Inflammatory macrophage treated with lipopolysaccharide for 1 hour (primary cell): ENCODE results near the gene SLC28A3.
A peak's percentile ranks its signal among the peaks of the same experiment; 100 is the strongest.

ENCODE experiments used
- DNase-seq, 2 donors: peaks; one replicate each; pipeline ENCODE4 v3.0.0-alpha.2; 2020 to 2022

The SLC28A3 gene, protein sequence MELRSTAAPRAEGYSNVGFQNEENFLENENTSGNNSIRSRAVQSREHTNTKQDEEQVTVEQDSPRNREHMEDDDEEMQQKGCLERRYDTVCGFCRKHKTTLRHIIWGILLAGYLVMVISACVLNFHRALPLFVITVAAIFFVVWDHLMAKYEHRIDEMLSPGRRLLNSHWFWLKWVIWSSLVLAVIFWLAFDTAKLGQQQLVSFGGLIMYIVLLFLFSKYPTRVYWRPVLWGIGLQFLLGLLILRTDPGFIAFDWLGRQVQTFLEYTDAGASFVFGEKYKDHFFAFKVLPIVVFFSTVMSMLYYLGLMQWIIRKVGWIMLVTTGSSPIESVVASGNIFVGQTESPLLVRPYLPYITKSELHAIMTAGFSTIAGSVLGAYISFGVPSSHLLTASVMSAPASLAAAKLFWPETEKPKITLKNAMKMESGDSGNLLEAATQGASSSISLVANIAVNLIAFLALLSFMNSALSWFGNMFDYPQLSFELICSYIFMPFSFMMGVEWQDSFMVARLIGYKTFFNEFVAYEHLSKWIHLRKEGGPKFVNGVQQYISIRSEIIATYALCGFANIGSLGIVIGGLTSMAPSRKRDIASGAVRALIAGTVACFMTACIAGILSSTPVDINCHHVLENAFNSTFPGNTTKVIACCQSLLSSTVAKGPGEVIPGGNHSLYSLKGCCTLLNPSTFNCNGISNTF

DNA sequence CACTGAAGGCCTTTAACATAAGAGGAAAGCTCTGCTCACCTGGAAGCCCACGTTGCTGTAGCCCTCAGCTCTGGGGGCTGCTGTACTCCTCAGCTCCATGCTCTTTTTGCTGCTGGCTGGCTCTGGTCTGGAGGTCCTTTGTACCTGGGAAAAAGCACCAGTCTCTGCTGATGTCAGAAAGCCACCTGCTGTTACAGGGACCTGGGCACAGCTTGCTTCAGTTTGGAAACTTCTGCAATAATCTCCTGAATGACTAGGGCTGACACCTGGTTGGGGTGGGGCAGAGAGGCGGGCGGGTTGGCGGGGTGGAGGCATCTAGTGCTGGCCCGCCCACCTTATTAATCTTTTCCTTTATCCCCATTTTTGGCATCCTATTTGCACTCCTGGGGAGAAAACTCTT lies at the start of gene SLC28A3:
Gene SLC28A3 (minus strand): TSS at position 224 of the 400 bp plus-strand sequence. CDS start 125 bp downstream, at position 99.
- DNase-seq, result no peak

DNA sequence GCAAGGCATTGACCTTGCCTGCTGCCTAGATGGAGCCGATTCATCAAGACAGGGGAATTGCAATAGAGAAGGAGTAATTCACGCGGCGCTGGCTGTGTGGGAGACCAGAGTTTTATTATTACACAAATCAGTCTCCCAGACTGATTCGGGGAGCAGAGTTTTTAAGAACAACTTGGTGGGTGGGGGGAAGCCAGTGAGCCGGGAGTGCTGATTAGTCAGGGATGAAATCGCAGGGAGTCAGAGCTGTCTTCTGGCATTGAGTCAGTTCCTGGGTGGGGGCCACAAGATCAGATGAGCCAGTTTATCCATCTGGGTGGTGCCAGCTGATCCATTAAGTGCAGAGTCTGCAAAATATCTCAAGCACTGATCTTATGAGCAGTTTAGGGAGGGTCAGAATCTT lies 49.7 kb upstream of the SLC28A3 start:
- peak; percentile 86 to 99 for DNase-seq

DNA sequence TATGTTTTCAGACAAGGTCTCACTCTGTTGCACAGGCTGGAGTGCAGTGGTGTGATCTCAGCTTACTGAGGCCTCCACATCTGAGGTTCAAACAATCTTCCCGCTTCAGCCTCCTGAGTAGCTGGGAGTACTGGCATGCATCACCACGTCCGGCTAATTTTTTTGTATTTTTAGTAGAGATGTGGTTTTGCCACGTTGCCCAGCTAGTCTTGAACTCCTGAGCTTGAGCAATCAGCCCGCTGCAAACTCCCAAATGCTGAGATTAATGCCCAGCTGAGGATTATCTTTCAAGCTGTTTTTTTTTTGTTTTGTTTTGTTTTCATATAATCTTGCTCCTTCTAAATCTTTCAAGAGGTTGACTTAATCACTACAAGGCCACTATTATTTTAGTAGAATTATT lies 47.3 kb upstream of the SLC28A3 start:
- DNase-seq, result peak in 1 of 2 donors; percentile 33

DNA sequence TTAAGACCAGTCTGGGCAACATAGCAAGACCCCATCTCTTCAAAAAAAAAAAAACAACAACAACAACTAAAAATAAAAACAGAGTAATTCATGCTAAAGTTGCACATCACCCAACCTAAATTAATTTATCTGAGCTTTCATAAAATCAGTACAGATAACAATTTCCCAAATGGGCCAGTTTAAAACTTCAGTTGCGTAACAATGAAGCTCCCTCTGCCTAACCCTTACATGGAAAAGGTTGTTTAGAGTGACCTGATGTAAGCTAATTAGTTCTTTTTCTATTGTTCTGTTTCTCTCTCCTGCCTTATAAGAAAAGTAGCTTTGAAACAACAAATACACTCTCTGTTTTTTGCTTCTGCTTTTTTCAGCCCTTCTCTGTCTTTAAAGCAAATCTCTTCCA lies 46.2 kb upstream of the SLC28A3 start:
- no peak for DNase-seq

DNA sequence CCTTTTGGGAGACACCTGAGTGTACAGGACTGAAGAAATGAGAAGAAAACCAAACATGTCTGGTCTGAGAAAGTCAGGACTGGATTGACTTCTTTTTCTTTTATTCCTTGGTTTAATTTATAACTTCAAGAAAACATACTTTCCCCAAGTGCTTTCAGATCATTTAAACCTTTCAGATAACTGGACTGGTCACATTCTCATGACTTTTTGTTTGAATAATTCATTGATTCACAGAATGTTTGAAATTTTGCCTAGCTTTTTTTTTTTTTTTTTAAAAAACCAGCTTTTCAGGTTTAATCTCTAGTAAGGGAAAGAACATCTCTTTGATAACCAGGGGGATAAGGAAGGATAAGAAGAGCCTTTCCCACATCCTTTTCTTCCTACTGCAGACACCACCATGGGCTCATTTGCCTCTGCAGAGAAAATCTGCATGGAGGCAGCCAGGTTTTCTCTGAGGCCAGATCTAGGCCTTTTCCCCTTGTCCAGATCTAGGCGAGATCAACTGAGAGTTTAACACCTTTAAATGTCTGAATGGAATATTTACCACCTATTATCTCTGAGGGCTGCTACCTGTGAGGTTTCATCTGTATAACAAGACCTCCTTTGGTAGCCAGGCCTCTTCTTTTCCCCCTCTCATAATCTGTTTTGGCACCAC lies 45.0 kb upstream of the SLC28A3 start:
- DNase-seq, result no peak

DNA sequence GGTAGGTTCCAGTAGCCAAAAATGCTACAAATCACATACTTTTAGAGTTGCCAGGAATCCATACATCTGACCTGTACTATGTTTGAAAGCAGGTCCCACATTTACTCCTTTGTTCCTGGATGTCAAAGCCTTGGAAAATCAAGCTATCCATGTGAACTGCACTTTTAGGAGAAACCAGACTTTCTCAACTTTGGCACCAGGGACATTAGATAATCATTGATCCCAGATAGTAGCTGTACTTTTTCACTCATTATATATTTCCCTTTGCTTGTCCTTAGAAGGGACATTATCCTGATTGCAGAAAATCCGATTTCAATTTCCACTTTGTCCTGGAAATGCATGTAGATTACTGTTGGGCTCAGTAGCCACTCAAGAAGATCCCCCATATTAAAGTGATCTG lies 44.1 kb upstream of the SLC28A3 start:
- DNase-seq, result no peak

DNA sequence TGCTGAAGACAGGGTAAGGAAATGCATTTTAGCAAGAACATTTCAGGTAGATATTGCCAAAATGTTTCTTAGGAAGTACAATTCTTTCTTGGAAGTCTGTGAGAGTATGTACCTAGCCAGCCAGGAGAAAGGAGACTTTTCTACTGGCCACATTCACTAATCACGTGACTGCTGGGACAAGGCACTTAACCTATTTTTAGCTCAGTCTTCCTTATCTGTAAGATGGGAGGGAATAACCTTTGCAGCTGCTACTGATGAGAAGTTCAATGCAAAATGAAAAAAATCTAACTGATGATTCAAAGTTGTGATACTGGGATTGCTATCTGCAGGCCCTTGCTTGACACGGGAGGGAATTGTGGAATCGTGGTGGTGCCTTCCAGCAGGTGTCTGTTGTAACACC lies 42.6 kb upstream of the SLC28A3 start:
- no peak for DNase-seq

DNA sequence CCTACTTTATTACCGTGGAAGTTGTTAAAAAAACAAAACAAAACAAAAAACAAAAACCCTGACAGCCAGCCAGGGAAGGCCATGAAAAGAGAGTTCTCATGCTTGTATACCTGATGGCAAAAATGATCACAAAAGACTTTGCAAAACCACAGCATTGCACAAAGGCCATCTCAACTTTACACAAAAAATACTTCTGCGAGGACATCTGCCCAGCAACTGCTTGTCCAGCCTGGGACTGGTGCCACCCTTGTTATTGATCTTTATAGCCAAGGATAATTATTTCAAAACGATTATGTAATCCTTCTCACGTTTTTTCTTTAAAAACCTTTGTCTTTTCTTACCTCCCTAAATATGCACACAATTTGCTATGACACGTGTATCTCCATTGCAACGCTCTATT lies 42.2 kb upstream of the SLC28A3 start:
- no peak for DNase-seq

DNA sequence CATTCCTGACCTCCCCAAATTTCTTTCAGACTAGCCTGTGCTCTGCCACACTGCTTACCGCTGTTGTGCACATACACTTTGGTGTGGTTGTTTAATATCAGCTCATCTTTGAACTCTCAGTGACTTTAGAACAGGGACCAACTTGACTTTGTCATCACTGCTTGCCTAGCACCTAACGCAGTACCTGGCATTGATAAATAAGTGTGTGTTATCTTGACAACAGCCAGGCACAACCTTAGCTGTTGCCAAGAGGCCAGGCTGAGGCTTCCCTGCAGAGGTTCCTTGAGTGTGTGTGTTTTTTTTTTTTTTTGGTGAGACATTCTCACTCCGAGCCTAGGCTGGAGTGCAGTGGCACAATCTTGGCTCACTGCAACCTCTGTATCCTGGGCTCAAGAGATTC lies 41.0 kb upstream of the SLC28A3 start:
- DNase-seq, result no peak

DNA sequence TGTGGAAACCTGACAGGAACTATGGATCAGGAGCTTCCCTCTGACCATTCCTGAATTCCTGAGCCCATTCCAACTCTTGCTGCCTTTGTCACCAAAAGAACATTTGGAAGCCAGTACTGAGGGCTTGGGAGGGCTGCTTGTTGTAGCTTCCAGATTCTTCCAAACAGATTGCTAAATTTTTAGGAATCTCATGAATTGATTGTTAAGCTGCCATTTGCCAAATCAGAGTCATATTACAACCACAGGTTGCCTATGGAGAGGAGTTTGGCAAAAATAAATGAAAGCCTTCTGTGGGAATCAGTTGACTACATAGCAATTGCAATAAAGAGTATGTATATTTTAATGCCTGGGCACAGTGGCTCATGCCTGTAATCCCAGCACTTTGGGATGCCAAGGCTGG lies 39.2 kb upstream of the SLC28A3 start:
- no peak for DNase-seq

DNA sequence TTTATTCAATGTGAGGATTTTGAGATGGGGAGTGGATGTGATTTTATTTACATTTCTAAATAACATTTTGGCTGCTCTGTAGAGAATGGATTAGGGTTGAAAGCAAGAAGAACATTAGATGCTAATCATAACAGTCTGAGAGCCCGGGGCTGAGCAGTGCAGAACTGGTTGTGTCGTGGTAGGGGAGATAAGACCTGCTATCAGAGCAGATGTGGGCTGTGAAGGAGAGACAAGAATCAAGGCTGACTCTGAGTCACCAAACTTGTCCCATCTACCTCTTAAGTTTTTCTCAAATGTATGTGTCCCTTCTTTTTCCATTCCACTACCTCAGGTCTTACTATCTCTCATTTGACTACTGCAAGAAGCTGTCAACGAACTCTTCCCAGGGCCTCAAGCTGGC lies 35.4 kb upstream of the SLC28A3 start:
- no peak for DNase-seq

DNA sequence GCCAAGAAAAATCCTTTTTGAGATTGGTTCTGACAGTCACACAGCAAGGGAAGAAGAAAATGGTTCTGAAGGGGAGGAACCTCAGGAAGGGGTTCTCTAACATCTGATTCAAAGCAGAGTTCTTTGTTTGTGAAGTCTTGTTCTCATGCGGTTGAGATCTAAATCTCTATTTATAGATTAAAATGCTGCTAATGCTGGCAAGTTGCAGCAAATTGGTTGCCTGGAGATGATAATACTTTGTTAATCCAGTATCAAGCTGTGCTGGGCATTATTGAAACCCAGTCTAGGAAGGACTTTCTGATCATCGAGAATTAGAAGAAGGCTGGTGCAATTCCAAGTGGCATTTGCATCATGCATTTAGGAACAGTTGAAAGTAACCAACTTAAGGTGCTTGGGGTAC lies 34.0 kb upstream of the SLC28A3 start:
- no peak for DNase-seq

DNA sequence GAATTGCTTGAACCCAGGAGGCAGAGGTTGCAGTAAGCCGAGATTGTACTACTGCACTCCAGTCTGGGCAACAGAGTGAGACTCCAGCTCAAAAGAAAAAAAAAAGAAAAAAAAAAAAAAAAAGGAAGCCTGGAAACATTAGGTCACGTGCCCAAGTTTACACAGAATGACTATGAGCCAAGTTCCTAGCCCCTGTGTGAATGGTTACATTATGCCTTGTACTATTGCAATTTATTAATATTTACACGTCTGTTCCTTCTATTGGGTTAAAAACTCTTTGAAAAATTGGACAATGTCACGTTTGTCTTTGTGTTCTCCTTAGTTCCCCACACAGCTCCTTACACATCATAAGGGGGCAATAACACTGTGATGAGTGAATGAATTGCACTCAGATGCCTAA lies 33.5 kb upstream of the SLC28A3 start:
- DNase-seq, result peak; percentile 67 to 72

DNA sequence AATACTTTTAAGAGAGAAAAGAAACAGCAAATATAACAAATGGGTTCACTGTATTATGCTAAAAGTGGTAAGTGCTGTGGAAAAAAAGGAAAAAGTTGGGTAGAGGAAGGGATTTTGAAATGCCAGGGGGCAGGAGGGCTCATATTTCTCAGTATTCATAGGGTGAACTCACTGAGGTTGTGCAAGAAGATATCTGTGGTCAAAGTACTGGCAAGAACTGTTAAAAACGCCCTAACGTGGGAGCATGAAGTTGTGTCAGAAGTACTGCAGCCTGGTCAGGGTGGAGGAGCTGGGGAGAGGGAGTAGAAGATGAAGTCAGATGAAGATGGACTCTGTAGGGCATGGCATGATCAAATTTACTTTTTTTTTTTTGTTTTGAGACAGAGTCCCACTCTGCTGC lies 31.2 kb upstream of the SLC28A3 start:
- DNase-seq, result peak; percentile 95 to 99

DNA sequence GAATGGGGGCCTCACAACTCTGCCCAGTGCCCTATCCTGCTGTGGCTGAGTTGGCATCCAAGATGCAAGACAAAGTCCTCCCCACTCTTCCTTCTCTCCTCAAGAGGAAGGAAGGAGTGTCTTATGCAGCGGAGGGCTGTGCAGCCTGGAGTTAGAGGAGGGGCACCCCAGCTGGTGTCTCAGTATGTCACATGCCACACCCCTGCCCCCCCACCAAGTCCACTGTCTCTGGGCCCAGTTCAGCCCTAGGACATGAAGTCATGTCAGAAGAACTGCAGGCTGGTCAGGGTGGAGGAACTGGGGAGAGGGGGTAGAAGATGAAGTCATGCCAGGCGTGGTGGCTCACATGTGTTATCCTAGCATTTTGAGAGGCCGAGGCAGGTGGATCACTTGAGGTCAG lies 28.0 kb upstream of the SLC28A3 start:
- peak; percentile 68 to 94 for DNase-seq

DNA sequence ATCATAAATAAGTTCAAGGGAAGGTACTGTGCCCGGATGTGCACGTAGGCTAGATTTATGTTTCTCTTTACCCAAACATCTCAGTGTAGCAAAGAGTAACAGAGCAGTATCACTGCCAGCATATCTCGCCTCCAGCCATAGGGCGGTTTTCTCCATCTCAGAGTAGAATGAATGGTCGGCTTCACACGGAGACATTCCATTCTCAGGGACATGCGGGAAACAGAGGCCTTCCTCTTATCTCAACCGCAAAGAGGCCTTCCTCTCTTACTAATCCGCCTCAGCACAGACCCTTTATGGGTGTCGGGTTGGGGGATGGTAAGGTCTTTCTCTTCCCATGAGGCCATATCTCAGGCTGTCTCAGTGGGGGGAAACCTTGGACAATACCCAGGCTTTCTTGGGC lies 27.2 kb upstream of the SLC28A3 start:
- peak in 1 of 2 donors; percentile 33 for DNase-seq

DNA sequence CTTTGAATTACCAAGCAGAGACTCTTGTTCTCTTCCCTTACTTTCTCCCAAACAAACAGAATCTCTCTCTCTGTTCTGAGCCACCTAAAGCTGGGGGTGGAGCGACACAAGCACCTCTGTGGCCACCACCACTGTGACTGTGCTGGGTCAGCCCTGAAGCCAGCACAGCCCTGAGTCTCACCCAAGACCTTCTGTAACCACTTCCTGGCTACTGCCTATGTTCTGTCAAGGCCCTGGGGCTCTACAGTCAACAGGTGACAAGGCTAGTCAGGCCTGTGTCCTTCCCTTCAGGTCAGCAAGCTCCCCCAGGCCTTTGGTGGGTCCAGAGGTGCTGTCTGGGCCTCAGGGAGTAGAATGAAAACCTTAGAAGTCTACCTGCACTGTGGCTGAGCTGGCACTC lies 26.1 kb upstream of the SLC28A3 start:
- no peak for DNase-seq

DNA sequence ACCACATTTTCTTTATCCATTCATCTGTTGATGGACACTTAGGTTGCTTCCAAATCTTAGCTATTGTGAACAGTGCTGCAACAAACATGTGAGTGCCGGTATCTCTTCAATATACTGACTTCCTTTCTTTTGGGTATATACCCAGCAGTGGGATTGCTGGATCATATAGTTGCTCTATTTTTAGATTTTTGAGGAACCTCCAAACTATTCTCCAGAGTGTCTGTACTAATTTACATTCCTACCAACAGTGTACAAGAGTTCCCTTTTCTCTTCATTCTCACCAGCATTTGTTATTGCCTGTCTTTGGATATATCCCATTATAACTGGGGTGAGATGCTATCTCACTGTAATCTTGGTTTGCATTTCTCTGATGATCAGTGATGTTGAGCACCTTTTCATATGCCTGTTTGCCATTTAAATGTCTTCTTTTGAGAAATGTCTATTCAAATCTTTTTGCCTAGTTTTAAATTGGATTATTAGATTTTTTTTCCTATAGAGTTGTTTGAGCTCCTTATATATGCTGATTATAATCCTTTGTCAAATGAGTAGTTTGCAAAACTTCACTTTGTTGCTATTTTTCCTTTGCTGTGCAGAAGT lies 24.4 kb upstream of the SLC28A3 start:
- peak; percentile 45 to 75 for DNase-seq

DNA sequence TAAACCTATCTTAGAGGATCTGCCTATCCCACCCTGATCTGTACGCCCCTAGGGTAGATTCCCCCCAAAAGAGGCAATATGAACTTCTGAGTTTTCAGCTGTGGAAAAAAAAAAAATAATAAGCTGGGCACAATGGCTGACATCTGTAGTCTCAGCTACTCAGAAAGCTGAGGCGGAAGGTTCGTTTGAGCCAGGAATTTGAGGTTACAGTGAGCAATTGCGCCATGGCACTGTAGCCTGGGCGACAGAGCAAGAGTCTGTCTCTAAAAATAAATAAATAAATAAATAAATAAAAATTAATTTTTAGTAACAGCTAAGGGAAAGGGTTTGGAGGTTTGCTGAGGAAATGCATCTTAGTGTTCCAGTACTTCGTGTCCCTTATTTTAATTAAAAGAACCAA lies 21.1 kb upstream of the SLC28A3 start:
- no peak for DNase-seq

DNA sequence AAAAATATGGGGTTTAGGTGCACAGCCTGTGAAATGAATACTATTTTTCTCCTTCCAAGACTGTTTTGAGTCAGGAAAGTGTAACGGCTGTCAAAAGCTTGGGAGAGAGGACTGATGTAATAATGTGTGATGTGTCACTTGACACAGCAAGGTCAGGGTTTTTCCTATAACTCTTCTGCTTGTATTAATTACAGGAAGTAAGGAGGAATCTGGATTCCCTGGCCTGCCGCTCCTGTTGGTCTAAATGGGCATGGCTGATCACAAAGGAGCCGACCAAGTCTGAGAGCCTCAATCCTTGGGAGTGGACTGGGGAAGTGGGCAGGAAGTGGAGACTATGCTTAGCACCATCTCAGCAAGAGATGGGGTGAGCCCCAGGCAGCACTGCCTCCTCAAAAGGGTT lies 16.7 kb upstream of the SLC28A3 start:
- peak; percentile 72 to 89 for DNase-seq

DNA sequence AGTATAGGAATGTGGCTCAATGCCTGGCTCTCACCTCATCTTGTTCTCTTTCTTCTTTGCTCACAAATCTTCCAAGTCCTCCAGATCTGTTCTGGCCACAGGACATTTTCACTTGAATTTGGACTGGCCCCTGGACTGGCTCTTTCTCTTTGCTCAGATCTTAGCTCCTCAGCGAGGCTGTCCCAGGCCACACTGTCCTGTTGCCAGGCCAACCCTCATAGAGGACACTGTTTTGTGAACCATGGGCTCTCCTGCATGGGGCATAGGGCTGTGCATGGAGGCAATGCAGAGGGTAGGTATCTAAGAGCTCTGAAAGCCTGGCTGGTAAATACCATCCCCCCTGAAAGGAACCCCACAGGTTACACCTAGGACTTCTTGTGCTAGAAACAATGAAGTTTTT lies 13.5 kb upstream of the SLC28A3 start:
- no peak for DNase-seq

DNA sequence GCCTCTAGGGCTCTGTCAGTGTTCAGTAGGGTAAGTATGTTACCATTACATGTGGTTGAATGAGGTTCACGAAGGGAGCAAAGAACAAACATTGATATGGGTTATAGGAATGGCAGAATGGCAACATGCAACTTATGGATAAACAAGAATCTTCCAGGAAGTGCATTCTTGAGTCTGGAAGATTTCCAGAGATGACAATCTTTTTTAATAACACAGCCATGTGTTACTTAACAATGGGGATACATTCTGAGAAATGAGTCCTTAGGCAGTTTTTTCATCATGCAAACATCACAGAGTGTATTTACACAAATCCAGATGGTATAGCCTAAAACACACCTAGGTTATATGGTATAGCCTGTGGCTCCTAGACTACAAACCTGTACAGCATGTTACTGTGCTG lies 9.1 kb upstream of the SLC28A3 start:
- no peak for DNase-seq

DNA sequence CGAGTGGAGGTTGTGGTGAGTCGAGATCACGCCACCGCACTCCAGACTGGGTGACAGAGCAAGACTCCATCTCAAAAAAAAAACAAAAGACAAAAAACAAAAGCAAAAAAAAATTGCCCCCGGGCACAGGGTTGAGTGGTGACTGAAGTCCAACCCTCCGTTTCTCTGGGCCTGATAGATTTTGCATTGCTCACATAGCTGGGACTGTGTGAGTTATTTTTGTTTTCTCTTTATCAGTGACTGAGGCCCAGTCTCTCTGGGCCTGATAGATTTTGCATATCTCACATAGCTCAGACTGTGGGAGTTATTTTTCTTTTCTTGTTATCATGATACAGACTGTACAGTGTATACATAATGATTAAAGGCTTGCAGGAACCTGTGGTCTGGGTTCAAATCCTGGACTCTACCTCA lies 2.6 kb upstream of the SLC28A3 start:
- DNase-seq, result no peak

DNA sequence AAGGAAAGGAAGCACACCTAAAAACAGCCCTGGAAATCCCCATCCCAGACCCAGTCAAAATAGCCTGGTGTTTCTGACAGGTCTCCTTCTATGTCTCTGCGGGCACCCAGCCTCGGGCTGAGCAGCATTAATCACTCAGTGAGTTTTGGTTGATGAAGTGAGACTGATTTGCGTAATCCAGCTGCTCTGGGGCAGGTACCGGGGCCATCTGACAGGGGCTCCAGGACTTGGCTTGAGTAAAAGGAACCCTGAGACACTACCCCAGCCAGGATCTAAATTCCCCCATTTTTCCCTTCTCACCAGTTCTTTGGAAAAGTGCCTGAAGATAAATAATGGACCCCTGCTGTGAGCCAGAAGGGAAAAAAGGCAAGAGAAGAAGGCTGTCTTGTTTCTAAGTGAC lies 596 bp downstream of the SLC28A3 start:
- DNase-seq, result no peak
